DLD1 (cell line): ENCODE measurements around the gene NCAPH2.
"Not testable (repeated sequence)": the region's sequence is repeated elsewhere in the genome, so short reads cannot be mapped to it uniquely, and the experiment has no call there.

ENCODE experiments used
- in situ Hi-C: cut with HindIII; loops from 2 replicates; pipeline ENCODE4 v1.10.0; 2017; ENCODE audit warnings: low sequenced_read_pairs

NCAPH2 gene

DNA sequence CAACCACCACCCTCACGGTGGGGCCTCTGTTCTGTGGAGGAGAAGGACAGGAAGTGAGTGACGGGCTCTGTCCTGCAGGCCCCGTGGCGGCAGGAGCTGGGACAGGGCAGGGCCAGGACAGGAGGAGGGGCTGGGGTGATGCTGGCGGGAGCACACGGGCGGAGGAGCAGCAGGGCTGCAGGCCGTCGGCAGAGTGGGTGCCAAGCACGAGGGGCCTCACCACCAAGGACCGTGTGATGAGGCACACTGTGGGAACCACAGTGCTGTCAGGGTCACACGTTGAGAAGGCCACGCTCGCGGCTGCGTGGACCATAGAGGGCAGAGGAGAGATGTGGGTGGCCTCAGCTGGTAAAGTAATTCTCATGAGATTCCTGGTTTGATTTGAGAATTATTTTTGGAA lies 8.9 kb downstream of the NCAPH2 start:
- in situ Hi-C loops: no loop called here

DNA sequence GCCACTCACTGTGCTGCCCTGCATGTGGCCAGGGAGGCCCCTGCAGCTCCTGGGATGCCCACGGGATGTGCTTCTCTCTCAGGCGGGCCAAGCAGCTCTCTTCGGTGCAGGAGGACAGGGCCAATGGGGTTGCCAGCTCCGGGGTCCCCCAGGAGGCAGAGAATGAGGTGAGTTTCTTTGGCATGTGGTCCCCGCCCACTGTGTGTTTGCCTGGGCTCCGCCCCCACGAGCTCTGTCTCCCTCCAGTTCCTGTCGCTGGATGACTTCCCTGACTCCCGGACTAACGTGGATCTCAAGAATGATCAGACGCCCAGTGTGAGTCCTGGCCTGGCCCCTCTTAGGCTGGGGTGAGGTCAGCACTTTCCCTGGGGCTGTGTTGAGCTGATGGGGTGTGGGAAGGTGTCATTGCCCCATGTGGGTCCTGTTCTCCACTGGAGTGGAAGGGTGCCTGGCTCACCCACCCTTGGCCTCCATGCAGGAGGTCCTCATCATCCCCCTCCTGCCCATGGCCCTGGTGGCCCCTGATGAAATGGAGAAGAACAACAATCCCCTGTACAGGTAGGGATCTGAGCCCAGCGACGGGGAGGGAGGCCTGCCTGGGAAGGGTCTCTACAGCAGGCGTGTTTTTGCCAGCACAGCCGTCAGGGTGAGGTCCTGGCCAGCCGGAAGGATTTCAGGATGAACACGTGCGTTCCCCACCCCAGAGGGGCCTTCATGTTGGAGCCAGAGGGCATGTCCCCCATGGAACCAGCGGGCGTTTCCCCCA lies 9.7 kb downstream of the NCAPH2 start:
- in situ Hi-C loops: no loop called here

DNA sequence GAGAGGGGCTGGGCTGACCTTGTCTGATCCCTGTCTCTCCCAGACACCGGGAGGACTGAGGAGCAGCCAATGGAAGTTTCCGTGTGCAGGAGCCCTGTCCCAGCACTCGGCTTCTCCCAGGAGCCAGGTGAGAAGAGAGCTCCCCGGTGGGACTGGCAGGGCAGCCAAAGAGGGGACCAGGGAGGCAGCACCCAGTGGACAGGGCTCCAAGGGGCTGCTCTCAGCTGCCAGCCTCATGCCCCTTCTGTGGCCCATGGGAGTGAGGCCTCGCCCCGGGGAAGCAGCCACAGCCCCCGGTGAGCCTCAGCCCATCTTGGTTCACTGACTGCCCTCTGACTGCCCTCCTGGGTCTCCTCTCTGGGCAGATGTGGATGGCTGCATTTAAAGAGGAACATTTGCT lies 10.6 kb downstream of the NCAPH2 start:
- in situ Hi-C loops: no loop called here

DNA sequence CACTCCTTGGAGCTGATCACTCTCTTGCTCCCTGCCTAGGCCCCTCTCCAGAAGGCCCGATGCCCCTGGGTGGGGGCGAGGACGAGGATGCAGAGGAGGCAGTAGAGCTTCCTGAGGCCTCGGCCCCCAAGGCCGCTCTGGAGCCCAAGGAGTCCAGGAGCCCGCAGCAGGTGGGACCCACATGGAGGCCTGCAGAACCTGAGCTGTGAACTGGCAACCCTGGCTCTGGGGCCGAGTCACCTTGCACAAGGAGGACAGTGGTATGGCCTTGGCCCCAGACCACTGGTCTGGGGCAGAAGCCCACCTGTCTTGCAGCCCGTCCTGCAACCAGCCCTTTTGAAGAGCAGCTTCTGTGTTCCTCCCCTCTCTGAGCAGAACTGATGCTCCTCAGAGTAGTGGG lies 11.1 kb downstream of the NCAPH2 start:
- in situ Hi-C loops: no loop called here

DNA sequence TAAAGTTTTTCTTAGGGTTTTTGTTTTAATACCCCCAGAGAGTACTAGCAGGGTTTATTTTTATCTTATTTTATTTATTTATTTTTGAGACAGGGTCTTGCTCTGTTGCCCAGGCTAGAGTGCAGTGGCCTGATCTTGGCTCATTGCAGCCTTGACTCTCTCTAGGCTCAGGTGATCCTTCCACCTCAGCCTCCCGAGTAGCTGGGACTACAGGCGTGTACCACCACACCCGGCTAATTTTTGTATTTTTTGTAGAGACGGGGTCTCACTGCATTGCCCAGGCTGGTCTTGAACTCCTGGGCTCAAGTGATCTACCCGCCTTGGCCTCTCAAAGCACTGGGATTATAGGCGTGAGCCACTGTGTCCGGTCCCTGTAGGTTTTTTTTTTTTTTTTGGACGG lies 12.2 kb downstream of the NCAPH2 start:
- in situ Hi-C loops: not testable (repeated sequence)

DNA sequence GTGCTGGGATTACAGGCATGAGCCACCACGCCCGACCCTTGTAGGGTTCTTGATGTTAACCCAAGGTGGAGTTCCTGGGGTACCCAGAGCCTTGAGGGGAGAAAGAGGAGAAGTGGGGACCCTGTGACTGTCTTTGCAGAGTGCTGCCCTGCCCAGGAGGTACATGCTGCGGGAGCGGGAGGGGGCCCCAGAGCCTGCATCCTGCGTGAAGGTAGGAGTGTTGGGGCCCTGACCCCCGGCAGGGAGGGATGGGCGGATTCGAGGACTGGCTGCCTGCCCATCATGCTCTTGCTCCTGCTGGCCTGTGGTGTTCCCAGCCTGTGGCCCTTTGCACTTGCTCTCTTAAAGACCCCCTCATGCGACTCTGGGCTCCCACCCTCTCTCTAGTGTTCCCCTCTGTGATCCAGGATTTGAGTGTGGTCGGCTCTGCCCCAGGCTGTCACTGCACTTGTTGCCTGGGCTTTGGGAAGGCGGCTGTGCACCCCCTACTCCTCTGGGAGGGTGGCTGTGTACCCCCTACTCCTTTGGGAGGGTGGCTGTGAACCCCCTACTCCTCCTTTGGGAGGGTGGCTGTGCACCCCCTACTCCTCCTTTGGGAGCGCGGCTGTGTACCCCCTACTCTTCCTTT lies 12.9 kb downstream of the NCAPH2 start:
- in situ Hi-C loops: no loop called here

DNA sequence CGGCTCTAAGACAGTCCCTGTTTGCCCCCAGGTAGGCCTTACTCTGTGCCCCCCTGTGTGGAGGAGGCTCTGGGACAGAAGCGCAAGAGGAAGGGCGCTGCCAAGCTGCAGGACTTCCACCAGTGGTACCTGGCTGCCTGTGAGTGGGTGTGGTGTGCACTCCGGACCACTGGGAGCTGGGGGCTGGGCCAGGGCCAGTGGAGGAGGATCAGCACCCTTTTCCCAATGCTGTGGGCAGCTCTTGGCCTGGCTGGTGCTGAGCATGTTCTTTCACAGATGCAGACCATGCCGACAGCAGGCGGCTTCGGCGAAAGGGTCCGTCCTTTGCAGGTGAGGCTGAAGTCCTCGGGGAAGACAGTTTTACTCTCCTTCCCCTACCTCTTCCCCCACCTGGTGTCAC lies 13.7 kb downstream of the NCAPH2 start:
- in situ Hi-C loops: no loop called here

DNA sequence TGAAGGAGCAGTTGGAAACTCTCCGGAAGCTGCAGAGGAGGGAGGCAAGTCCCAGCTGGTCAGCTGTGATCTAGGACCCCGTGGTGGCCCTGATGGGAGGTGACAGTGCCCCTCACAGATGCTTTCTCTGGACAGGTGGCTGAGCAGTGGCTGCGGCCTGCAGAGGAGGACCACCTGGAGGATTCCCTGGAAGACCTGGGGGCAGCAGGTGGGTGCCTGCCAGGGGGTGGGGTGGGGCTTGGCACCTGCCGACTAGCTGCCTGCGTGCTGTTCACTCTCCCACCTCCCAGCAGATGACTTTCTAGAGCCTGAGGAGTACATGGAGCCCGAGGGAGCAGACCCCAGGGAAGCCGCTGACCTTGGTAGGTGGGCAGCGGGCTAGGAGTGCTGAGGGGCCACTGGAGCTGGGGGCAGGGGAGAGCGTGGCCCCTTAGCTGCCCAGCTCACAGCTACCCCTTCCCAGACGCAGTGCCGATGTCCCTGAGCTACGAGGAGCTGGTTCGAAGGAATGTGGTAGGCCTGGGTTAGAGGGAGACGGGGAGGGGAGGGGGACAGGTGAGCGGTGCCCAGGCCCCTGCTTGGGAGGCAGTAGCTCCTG lies 14.3 kb downstream of the NCAPH2 start:
- in situ Hi-C loops: no loop called here

DNA sequence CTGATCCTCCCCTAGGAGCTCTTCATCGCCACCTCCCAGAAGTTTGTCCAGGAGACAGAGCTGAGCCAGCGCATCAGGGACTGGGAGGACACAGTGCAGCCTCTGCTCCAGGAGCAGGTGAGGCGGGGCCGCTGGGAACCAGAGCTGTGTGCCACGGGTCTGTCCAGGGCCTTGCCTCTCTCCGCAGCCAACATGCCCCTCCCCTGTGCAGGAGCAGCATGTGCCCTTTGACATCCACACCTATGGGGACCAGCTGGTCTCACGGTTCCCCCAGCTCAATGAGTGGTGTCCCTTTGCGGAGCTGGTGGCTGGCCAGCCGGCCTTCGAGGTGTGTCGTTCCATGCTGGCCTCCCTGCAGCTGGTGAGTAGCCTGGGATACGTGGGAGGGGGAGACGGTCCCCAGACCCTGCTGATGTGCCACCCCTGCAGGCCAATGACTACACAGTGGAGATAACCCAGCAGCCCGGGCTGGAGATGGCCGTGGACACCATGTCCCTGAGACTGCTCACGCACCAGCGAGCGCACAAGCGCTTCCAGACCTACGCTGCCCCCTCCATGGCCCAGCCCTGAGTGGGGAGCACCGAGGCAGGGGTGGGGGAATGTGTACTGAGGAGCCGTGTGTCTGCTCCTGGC lies 14.9 kb downstream of the NCAPH2 start:
- in situ Hi-C loops: no loop called here

DNA sequence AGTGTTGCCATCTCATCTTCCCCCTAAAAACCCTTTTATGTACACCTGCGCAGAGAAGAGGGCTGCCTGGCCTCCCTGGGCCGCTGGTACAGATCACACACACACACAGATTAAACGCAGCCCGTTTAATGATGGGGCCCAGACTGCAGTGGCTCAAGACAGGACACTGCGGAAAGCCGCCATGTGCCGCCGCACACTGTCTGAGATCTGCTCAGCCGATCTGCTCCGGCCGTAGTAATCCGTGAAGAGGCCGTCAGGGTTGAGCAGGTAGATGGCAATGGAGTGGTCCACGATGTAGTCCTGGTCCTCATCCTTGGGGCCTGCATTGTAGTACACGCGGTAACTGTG lies 15.4 kb downstream of the NCAPH2 start:
- in situ Hi-C loops: no loop called here

DNA sequence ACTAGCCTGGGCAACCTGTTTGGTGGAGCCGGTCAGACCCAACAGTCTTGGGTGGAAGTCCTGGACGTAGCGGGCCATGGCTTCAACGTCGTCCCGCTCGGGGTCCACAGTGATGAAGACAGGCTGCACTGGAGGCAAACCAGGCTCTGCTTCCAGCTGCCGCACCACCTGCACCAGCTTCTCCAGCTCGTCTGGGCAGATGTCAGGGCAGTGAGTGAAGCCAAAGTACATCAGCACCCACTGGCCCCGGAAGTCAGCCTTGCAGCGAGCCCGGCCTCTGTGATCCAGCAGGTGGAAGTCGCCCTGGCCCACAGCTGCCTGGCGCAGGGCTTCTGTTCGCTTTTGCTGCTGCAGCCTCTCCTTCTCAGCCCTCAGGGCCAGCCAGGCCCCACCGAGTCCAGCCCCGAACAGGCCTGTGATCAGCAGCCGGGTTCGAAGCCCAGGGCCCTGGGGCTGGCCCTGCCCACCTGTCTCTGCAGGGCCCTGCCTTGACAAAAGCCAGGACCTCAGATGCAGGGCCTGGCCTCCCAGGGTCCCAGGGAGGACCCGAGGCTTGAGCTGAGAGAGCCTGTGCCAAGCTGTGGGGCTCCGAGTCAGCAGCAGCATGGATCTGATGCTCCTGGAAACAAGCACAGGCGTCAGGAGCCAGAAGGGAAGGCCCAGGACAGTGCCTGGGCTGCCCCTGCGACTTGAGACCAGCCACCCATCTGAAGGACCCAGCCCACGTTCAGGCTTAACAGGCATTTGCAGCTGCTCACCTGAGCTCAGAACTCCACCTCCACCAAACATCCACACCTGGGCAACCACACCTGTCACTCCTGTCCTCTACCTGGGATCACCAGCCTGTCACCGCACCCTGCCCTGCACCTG lies 16.0 kb downstream of the NCAPH2 start:
- in situ Hi-C loops: no loop called here

DNA sequence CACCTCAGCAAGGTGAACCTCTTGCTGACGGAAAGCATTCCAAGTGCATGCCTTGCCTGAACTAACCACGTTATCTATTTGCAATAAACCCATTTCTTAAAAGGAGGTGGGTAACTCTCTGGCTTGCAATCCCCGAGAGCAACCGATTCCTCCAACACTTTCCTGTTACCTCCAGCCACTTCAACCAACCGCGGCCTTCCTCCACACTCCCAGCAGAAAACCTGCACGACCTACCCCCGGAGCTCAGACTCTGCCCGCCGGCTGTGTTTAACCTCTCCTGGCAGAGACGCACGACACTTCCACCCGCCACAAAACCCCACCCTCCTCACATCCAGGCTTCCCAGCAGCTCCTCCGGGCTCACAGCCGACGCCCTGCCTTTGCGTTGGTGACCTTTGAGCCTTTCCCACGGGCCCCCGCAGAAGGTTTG lies 16.7 kb downstream of the NCAPH2 start:
- in situ Hi-C loops: no loop called here

DNA sequence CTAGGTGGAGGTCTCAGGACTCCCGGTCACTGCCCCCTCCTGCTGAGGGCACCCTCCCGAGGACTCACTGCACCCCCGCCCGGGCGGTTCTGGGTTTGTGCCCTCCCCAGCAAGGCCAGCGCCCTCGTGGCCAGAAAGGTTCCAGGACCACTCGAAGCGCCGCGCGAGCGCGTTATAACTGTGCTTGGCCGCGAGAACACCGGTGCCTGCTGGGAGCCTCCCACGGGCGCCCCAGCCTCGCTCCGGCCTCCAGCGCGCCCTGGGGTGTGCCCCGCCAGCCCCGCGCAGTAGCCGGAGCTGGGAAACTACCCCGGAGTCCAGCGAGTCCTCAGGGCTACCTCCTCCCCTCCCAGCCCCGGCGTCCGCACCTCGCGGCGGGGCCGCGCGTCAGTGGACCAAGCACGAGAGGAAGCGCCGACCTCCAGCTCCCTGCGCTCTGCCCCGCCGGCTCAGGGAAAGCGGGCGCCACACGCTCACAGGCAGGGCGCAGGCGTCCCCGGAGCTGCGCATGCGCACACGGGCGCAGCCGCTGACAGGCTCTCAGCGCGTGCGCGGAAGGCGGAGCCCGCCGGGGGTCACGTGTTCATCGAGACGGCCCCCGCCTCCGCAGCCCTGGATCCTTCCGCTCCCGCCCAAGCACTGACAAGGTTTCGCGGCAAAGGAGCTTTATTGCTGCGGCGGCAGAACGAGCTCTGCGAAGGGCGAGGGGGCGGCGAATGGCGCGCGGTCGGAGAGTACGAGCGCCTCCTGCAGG lies 17.3 kb downstream of the NCAPH2 start, which contains the start of gene SCO2:
Gene SCO2, minus strand, starts transcription at position 495 of the 754 bp plus-strand sequence. CDS start 1,187 bp downstream, outside the sequence.
- in situ Hi-C loops: no loop called here

DNA sequence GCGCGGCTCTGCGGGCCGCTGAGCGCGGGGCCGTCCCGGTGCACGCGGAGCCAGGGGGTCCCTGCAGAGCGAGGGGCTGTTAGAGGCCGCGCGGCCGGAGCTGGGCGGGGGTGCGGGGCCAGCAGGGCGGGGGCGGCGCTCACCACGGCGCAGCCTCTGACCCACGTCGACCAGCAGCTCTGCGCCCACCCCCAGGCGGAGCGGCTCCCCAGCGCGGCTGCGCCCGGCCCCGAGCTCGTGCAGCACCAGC lies 17.8 kb downstream of the NCAPH2 start:
- in situ Hi-C loops: no loop called here

DNA sequence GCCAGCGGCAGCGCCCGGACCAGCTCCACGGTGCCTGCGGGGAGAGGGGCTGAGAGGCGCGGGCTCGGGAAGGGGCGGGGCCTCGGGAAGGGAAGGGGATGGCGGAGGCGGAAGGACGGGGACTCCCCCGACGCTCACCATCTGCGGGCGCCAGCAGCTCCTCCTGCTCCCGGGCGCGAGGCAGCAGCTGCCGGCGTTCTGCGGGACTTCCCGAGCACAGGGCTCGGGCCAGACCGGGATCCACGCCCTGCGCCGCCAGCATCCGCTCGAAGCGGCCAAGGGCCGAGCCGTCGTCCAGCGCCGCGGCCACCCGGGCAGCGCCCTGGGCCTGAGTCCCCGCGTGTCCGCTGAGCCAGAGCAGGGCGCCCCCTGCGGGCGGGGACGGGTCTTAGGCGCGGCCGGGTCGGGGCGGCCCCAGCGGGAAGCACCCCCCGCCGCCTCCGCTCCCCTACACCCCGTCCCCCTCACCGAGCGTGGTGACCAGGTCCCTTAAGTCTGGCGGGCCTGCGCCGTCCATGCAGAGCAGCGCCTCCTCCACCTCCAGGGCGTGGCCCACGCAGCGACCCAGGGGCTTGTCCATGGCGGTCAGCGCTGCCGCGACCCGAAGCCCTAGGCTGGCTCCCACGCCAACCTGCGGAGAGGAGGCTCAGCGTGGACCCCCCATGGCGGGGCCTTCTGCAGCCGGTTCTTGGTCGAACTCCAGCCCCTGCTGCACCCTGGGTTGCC lies 18.2 kb downstream of the NCAPH2 start:
- in situ Hi-C loops: no loop called here

DNA sequence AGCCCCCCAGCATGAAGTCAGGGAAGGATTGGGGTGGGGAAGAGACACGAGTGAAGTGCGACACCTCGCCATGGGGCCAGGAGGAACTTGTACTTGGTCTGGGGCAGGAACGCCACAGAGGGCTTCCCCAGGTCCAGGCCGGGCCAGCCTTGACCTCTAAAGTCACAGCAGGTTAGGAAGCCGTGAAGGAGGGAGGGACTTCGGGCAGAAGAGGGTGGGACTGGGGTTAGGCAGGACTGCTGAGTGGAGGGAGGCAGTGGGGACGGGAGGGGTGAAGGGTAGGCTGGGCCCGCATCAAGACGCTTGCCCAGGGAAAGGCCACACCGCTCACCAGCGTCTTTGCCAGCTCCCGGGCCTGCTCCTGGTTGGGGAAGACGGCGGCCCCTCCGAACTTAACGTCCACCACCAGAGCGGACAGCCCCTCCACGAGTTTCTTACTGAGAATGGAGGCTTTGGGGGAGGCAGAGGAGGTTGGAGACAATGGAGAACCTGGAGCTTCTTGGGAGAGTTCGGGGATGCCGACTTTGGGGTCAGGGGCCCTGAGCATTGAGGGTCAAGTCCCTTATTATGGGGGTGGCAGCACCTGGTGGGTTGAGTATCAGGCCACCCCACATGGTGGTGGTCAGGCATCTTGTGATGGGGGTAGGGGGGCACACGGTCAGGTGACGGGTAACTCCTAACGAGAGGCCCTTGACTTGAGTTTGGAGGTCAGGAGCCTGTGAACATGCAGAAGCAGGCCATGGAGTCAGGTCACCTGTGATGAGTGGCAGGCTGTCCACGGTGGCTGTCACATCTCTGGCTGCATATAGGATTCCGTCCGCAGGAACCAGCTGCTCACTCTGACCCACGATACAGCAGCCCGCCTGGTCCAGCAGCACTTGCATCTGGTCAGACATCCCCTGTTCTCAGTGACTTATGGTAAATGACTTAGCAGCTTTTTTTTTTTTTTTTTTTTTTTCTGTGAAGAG lies 19.1 kb downstream of the NCAPH2 start:
- in situ Hi-C loops: no loop called here

DNA sequence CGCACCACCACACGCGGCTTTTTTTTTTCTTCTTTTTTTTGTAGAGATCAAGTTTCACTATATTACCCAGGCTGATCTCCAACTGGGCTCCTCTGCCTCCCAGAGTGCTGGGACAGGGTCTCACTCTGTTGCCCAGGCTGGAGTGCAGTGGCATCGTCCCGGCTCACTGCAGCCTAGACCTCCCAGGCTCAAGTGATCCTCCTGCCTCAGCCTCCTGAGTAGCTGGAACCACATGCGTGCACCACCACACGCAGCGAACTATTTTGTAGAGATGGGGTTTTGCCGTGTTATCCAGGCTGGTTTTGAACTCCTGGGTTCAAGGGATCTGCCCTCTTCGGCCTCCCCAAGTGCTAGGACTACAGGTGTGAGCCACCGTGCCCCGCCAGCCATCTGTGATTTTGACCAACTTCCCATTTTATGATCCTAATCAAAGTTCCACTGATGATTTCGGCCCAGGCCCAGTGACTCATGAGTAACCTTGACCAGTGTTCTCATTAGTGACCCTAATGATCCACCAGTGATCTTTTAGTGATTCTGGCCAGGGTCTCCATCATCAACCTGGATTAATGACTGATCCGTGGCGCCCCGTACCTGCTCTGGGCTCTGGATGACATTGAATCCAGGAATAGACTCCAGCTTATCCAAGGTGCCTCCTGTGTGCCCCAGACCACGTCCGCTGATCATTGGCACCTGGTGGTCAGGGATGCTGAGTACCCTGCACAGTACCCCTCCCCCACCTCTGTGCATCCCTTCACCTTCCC lies 20.1 kb downstream of the NCAPH2 start:
- in situ Hi-C loops: no loop called here
